RWPE2 (cell line): ENCODE results near the gene NOP14.

Experiments
- ATAC-seq: fragments of 200-7000 bp; cut with Tn5 transposase; 3 replicates; pipeline ENCODE4 v1.9.1; 2021; ENCODE audit warnings: low read depth
- DNase-seq: peaks from one replicate; pipeline ENCODE4 v3.0.0-alpha.2; 2020; ENCODE audit warnings: low spot score
- H3K27ac ChIP-seq: fragments of 450-650 bp; 2 replicates; pipeline ENCODE4 v1.5.1; 2017; ENCODE audit warnings: mild to moderate bottlenecking; ENCODE audit not compliant: poor library complexity, severe bottlenecking
- H3K27me3 ChIP-seq: fragments of 250-450 bp; sonication (Bioruptor Pico); 2 replicates; pipeline ENCODE4 v1.5.1; 2021; ENCODE audit warnings: mild to moderate bottlenecking, moderate library complexity; ENCODE audit not compliant: insufficient read depth, poor library complexity, severe bottlenecking
- H3K36me3 ChIP-seq: fragments of 250-450 bp; sonication (Bioruptor Pico); 2 replicates; pipeline ENCODE4 v1.5.1; 2020; ENCODE audit warnings: low read depth, mild to moderate bottlenecking, moderate library complexity
- H3K4me1 ChIP-seq: fragments of 250-450 bp; sonication (Bioruptor Pico); 2 replicates; pipeline ENCODE4 v1.5.1; 2021; ENCODE audit warnings: mild to moderate bottlenecking, moderate library complexity; ENCODE audit not compliant: insufficient read depth, poor library complexity, severe bottlenecking
- H3K4me3 ChIP-seq: fragments of 250-450 bp; sonication (Bioruptor Pico); 2 replicates; pipeline ENCODE4 v1.5.1; 2021; ENCODE audit warnings: mild to moderate bottlenecking, moderate library complexity; ENCODE audit not compliant: severe bottlenecking
- H3K9me3 ChIP-seq: fragments of 250-450 bp; sonication (Bioruptor Pico); 2 replicates; pipeline ENCODE4 v1.5.1; 2021; ENCODE audit warnings: mild to moderate bottlenecking, moderate library complexity; ENCODE audit not compliant: severe bottlenecking
- TF ChIP-seq, protein P1 (sequence below): fragments of 450-650 bp; IDR thresholded peaks from one replicate; pipeline ENCODE4 v1.5.1; 2017; ENCODE audit warnings: mild to moderate bottlenecking, moderate library complexity; ENCODE audit not compliant: poor library complexity, severe bottlenecking

The NOP14 gene

DNA sequence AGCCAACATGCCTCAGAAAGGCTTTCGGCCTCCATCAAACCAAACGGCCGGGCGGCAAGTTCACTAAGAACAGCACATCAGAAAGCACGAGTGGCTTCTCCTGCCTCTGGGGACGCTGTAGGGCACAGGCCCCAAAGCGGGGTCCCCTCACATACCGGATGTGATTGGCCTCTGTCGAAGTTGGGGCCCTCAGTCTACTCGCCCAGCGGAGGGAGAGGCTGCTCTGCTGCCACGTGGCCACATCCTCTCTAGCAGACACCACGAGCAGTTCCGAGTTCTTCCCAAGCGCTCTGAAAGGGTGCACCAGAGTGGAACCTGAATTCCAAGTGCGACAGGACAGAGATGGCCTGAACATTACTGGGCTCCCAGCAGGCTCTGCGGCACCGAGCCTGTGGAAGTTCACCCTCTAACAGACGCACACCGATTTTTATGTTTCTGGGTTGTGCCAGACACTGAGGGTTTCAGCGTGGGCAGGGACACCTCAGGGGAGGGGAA is 21.1 kb downstream of the NOP14 start:
- Histone ChIP-seq H3K4me1 (peaks cover 9% of the 10 kb centered on the region), H3K27ac (no peak overlapping the region), H3K36me3 (peaks cover 91% of the 10 kb centered on the region), H3K27me3 (no peaks in the 10 kb centered on the region), H3K9me3 (no peaks in the 10 kb centered on the region), H3K4me3 (no peak overlapping the region)
- TF ChIP-seq, protein P1, sequence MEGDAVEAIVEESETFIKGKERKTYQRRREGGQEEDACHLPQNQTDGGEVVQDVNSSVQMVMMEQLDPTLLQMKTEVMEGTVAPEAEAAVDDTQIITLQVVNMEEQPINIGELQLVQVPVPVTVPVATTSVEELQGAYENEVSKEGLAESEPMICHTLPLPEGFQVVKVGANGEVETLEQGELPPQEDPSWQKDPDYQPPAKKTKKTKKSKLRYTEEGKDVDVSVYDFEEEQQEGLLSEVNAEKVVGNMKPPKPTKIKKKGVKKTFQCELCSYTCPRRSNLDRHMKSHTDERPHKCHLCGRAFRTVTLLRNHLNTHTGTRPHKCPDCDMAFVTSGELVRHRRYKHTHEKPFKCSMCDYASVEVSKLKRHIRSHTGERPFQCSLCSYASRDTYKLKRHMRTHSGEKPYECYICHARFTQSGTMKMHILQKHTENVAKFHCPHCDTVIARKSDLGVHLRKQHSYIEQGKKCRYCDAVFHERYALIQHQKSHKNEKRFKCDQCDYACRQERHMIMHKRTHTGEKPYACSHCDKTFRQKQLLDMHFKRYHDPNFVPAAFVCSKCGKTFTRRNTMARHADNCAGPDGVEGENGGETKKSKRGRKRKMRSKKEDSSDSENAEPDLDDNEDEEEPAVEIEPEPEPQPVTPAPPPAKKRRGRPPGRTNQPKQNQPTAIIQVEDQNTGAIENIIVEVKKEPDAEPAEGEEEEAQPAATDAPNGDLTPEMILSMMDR, result no peak
- DNase-seq, result no peak
- no peak for ATAC-seq

DNA sequence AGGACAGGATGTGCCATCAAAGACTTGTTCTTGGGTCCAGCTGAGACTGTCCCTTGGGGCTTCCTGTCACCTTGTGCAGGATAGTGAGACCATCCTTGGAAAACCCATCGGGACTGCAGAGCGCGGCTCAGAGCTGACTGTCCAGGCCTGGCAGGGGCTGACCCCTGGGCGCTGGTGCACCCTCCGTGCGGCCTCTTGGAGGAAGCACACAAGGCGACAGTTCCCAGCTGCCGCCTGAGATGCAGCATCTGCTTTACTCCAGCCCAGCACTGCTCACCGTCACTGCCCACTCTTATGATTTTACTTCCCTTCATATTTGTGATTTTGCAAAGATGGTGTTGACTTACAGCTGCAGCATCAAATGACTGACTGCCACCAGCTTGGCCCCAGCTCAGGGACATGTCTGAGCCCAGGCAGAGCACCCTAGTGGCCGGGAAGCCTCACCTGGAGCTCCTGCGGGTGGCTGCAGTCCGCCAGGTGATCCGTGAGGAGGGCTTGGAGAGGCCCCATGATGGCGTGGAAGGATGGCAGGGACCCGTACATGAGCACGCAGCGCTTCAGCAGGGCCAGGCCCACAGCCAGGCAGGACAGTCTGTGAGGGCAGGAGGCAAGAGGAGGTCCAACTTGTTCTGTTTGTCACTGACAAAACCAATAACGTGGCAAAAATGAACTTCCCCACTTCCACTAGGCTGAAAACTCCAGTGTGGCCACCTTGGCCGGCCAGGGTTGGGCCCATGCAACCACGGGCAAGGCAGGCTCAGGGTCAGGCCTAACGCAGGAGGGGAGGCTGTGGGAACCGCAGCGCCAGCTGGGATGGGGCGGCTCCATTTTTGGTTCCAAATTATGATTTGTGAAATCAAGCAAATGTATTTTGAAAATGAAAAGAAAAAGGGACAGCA is 21.8 kb downstream of the NOP14 start:
- Histone ChIP-seq H3K4me1 (peaks cover 16% of the 10 kb centered on the region), H3K27ac (no peak overlapping the region), H3K36me3 (peaks cover 84% of the 10 kb centered on the region), H3K9me3 (no peaks in the 10 kb centered on the region), H3K27me3 (no peaks in the 10 kb centered on the region), H3K4me3 (no peak overlapping the region)
- peak; percentile 52 for DNase-seq
- TF ChIP-seq, protein P1, result no peak
- no peak for ATAC-seq

DNA sequence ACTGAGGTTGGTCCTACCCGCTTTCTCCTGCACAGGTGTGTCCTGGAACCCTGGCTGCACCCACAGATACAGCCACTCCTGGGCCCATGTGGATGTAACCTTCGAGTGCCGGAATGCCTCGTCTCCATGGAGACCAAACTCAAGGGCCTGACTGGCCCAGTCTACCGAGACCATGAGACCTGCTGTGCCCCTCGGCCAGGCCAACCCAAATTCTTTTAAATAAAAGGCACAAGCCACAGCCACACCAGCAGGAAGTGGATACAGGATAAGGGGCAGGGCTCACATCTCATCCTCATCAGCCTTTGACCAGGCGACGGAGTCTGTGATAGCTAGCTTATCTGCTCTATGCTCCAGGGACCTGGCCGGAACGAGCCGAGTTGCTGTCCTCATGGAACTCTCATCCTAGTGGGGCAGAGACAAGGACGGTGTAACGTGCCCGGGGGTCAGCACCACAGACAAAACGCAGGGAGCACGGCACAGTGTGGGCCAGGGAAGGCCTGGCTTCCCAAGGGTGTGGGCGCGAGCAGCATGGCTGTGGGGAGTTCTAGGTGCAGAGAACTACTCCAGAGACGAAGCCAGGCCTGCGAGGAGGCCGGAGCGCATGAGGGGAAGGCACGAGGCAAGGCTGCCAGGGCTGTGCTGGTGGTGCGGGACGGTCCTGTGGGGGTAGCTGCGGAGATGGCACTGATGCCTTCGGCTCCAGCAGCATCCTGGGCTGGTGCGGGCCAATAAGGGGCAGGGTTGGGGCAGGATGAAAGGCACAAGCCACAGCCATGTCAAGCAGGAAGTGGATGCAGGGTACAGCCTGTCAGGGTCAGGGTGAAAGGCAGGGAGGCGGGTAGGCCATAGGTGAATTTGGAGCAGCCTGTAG is 22.7 kb downstream of the NOP14 start:
- TF ChIP-seq, protein P1, result no peak
- Histone ChIP-seq H3K4me3 (no peak overlapping the region), H3K36me3 (peaks cover 80% of the 10 kb centered on the region), H3K27ac (no peak overlapping the region), H3K27me3 (no peaks in the 10 kb centered on the region), H3K9me3 (no peaks in the 10 kb centered on the region), H3K4me1 (peaks cover 20% of the 10 kb centered on the region)
- DNase-seq (peak; percentile 52), ATAC-seq (no peak)

DNA sequence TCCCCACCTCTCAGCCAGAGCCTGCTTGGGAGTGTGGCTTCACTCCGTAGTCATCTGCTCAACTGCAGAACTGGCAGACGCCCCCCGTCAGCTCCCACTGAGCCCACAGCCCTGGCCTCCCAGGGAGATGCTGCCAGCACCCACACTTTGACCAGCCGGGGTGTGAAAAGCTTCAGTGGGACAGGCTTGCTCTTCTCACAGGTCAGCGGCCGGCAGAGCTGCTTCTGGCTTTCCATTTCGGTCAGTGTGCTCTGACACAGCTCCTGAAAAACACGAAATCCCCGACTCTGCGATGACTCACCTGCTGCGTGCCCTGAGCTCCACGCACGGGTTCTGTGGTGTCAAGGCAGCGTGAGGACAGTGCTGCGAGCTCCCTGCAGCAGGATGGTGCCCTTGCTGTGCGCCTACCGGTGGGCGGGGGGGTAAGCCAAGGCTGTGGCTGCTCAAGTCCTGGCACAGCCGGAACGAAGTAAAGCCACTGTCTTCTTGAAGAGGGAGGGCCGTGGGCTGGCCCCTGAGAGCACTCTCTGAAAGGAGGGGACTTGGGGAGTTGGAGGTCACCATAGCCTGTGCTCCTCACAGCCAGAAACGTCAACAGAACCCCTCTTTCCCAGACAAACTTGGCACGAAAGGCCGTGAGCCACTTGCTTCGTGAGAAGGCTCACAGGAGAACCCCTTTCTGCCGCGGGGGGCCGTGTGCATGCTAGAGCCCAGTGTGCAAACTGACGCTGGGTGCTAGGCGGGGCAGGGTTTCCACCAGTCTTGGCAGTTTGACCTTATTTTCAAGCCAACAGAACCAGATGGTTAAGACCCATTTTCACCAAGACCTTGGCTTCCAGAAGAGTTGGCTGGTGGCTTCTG is 23.6 kb downstream of the NOP14 start:
- DNase-seq (no peak), ATAC-seq (no peak)
- TF ChIP-seq, protein P1, result no peak
- peak overlapping the region; percentile 96 for H3K27ac ChIP-seq
- no peaks in the 10 kb centered on the region for H3K27me3 ChIP-seq
- peaks cover 71% of the 10 kb centered on the region for H3K36me3 ChIP-seq
- H3K4me1 ChIP-seq, result peaks cover 20% of the 10 kb centered on the region
- H3K4me3 ChIP-seq, result no peak overlapping the region
- H3K9me3 ChIP-seq, result no peaks in the 10 kb centered on the region
